Measurements from ENCODE around the gene SCYGR3.

Gene SCYGR3

GRCh38 chr2:227614740-227615139, at the start of gene SCYGR3:
Gene SCYGR3 (minus strand): TSS chr2:227614840. CDS start chr2:227614840, 0 bp downstream.
- H3K27ac ChIP-seq: no peak within 1 kb of the TSS
- no peak for TF ChIP-seq CTCF (IDR thresholded peaks at IDR 0.05)
- no peak for TF ChIP-seq ZFX (IDR thresholded peaks at IDR 0.05; ENCODE audit: borderline replicate concordance)

GRCh38 chr2:227661827-227662226, 47.2 kb upstream of the SCYGR3 start:
- no peak overlapping the region for H3K27ac ChIP-seq
- no peak for TF ChIP-seq ZFX (IDR thresholded peaks at IDR 0.05; ENCODE audit: borderline replicate concordance)
- TF ChIP-seq CTCF (IDR thresholded peaks at IDR 0.05): no peak

GRCh38 chr2:227661025-227661649, 46.5 kb upstream of the SCYGR3 start:
- H3K27ac ChIP-seq: no peak overlapping the region
- TF ChIP-seq ZFX (IDR thresholded peaks at IDR 0.05; ENCODE audit: borderline replicate concordance): no peak
- TF ChIP-seq CTCF (IDR thresholded peaks at IDR 0.05): no peak

GRCh38 chr2:227657199-227657845, 42.7 kb upstream of the SCYGR3 start:
- H3K27ac ChIP-seq: no peak overlapping the region
- TF ChIP-seq ZFX (IDR thresholded peaks at IDR 0.05; ENCODE audit: borderline replicate concordance) (no peak), CTCF (IDR thresholded peaks at IDR 0.05) (no peak)

- no peak overlapping the region for H3K27ac ChIP-seq
- TF ChIP-seq CTCF (IDR thresholded peaks at IDR 0.05): no peak
- no peak for TF ChIP-seq ZFX (IDR thresholded peaks at IDR 0.05; ENCODE audit: borderline replicate concordance)
Observed at GRCh38 chr2:227655454-227655853, 40.8 kb upstream of the SCYGR3 start.

- no peak overlapping the region for H3K27ac ChIP-seq
- TF ChIP-seq CTCF (IDR thresholded peaks at IDR 0.05) (no peak), ZFX (IDR thresholded peaks at IDR 0.05; ENCODE audit: borderline replicate concordance) (no peak)
Observed at GRCh38 chr2:227654426-227654825, 39.8 kb upstream of the SCYGR3 start.

- no peak for TF ChIP-seq ZFX (IDR thresholded peaks at IDR 0.05; ENCODE audit: borderline replicate concordance)
- TF ChIP-seq CTCF (IDR thresholded peaks at IDR 0.05): no peak
- no peak overlapping the region for H3K27ac ChIP-seq
Observed at GRCh38 chr2:227653419-227653818, 38.8 kb upstream of the SCYGR3 start.
